ENCODE measurements around the gene ERAP2. TPM values are rescaled to one million over a fixed set of nuclear protein-coding genes. Genes with fewer than 3 reads are reported as not detected.

The ERAP2 gene
- total RNA-seq, 3 donors from 2014 or later, result 11.0 to 13.8 (median 12.8) TPM

GRCh38 chr5:96883871-96884270 lies 7.6 kb downstream of the ERAP2 start:
- H3K4me1 ChIP-seq, result no peaks in the 10 kb centered on the region
- no peak for DNase-seq (ENCODE audit: low spot score in 2 of 2)
- no peak overlapping the region for H3K27ac ChIP-seq
- intact Hi-C loops (cut with DNase I; ENCODE audit: low total_unique reads), result no loop called here
- no peaks in the 10 kb centered on the region for H3K27me3 ChIP-seq
- H3K36me3 ChIP-seq, result no peaks in the 10 kb centered on the region
- no peaks in the 10 kb centered on the region for H3K9me3 ChIP-seq
- TF ChIP-seq CTCF (IDR thresholded peaks at IDR 0.05), result no peak
- no peak for TF ChIP-seq POLR2A (IDR thresholded peaks at IDR 0.05)
- no peak for TF ChIP-seq POLR2AphosphoS5 (IDR thresholded peaks at IDR 0.05)
- H3K4me3 ChIP-seq, result no peak overlapping the region

GRCh38 chr5:96884995-96885394 lies 8.7 kb downstream of the ERAP2 start:
- H3K9me3 ChIP-seq, result no peaks in the 10 kb centered on the region

GRCh38 chr5:96885518-96886338 lies 9.4 kb downstream of the ERAP2 start:
- H3K4me1 ChIP-seq, result no peaks in the 10 kb centered on the region
- no peaks in the 10 kb centered on the region for H3K36me3 ChIP-seq
- H3K27me3 ChIP-seq, result no peaks in the 10 kb centered on the region
- intact Hi-C loops (cut with DNase I; ENCODE audit: low total_unique reads), result no loop called here
- TF ChIP-seq POLR2A (IDR thresholded peaks at IDR 0.05) (no peak), POLR2AphosphoS5 (IDR thresholded peaks at IDR 0.05) (no peak), CTCF (IDR thresholded peaks at IDR 0.05) (no peak)
- no peak overlapping the region for H3K27ac ChIP-seq
- no peak overlapping the region for H3K4me3 ChIP-seq
- no peaks in the 10 kb centered on the region for H3K9me3 ChIP-seq
- DNase-seq (ENCODE audit: low spot score in 2 of 2), result no peak

More at GRCh38 chr5:96884995-96885394, 8.7 kb downstream of the ERAP2 start:
- Histone ChIP-seq H3K4me3 (no peak overlapping the region), H3K27me3 (no peaks in the 10 kb centered on the region), H3K36me3 (no peaks in the 10 kb centered on the region), H3K27ac (no peak overlapping the region), H3K4me1 (no peaks in the 10 kb centered on the region)
- intact Hi-C loops (cut with DNase I; ENCODE audit: low total_unique reads), result no loop called here
- DNase-seq (ENCODE audit: low spot score in 2 of 2), result no peak
- TF ChIP-seq POLR2A (IDR thresholded peaks at IDR 0.05) (no peak), POLR2AphosphoS5 (IDR thresholded peaks at IDR 0.05) (no peak), CTCF (IDR thresholded peaks at IDR 0.05) (no peak)

GRCh38 chr5:96893342-96893741 lies 17.0 kb downstream of the ERAP2 start:
- H3K9me3 ChIP-seq, result no peaks in the 10 kb centered on the region
- no peaks in the 10 kb centered on the region for H3K27me3 ChIP-seq
- no peak overlapping the region for H3K4me3 ChIP-seq
- TF ChIP-seq CTCF (IDR thresholded peaks at IDR 0.05) (no peak), POLR2AphosphoS5 (IDR thresholded peaks at IDR 0.05) (no peak), POLR2A (IDR thresholded peaks at IDR 0.05) (no peak)
- no peaks in the 10 kb centered on the region for H3K36me3 ChIP-seq
- H3K27ac ChIP-seq, result no peak overlapping the region
- H3K4me1 ChIP-seq, result no peaks in the 10 kb centered on the region
- DNase-seq (ENCODE audit: low spot score in 2 of 2), result no peak
- intact Hi-C loops (cut with DNase I; ENCODE audit: low total_unique reads), result no loop called here

GRCh38 chr5:96896276-96896675 lies 20.0 kb downstream of the ERAP2 start:
- H3K27ac ChIP-seq, result no peak overlapping the region
- no peaks in the 10 kb centered on the region for H3K27me3 ChIP-seq
- H3K9me3 ChIP-seq, result no peaks in the 10 kb centered on the region
- TF ChIP-seq POLR2A (IDR thresholded peaks at IDR 0.05) (no peak), POLR2AphosphoS5 (IDR thresholded peaks at IDR 0.05) (no peak), CTCF (IDR thresholded peaks at IDR 0.05) (no peak)
- DNase-seq (ENCODE audit: low spot score in 2 of 2), result no peak
- H3K36me3 ChIP-seq, result no peaks in the 10 kb centered on the region
- H3K4me3 ChIP-seq, result no peak overlapping the region
- H3K4me1 ChIP-seq, result no peaks in the 10 kb centered on the region
- intact Hi-C loops (cut with DNase I; ENCODE audit: low total_unique reads), result no loop called here
